Measurements from ENCODE around the gene TSSK2. TPM values are rescaled to one million over a fixed set of nuclear protein-coding genes. Genes with fewer than 3 reads are reported as not detected.

The TSSK2 gene
- total and polyA plus RNA-seq, 4 donors: 0.08 to 0.25 (median 0.08) TPM; not detected in 1

DNA sequence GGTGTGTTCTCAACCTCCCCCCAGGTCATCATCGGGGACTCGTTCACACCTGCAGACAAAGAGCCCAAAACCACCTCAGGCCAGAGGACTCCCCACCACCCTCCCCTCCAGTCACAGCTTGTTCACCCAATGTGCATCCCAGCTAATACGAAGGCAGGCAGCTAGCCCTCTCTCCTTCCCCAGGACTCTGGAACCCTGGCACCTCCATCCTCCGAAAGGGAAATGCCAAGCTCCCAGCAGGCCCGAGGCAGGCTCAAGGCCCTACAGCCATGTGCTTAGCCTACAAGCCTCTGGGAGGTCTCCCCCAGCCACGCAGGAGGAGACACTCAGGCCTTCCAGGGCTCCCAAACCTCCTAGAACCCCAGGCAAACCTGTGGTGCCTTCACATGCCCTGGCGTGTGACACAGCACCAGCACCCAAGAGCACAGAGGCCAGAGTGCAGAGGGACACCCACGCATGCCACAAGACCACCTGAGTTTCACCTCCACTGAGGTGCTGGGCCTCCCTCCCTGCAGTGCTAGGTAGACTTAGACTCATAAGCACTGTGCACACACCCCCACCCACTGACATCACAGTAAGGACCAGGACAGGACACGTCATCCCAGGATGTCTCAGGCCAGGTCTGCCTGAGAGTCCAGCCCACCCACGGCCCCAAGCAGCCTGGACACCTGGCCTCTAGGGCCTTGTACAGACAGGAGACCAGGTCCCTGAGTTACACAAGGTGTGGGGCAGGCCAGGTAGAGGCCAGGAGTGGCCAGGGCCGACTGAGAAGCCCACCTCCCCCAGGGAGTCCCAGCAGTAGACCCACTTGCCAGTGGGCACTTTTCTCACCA, 6.5 kb downstream of the TSSK2 start:
- no peak for ATAC-seq (ENCODE audit: insufficient read depth, low FRiP score)
- H3K27me3 ChIP-seq (ENCODE audit: control insufficient read depth in 3 of 3, insufficient read depth in 3 of 3, low read length in 2 of 3): no peaks in the 10 kb centered on the region
- TF ChIP-seq, protein P1, sequence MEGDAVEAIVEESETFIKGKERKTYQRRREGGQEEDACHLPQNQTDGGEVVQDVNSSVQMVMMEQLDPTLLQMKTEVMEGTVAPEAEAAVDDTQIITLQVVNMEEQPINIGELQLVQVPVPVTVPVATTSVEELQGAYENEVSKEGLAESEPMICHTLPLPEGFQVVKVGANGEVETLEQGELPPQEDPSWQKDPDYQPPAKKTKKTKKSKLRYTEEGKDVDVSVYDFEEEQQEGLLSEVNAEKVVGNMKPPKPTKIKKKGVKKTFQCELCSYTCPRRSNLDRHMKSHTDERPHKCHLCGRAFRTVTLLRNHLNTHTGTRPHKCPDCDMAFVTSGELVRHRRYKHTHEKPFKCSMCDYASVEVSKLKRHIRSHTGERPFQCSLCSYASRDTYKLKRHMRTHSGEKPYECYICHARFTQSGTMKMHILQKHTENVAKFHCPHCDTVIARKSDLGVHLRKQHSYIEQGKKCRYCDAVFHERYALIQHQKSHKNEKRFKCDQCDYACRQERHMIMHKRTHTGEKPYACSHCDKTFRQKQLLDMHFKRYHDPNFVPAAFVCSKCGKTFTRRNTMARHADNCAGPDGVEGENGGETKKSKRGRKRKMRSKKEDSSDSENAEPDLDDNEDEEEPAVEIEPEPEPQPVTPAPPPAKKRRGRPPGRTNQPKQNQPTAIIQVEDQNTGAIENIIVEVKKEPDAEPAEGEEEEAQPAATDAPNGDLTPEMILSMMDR (IDR thresholded peaks at IDR 0.05; ENCODE audit: control extremely low read depth, extremely low read depth): no peak
- H3K9ac ChIP-seq (ENCODE audit: insufficient read depth in 1 of 2, low read length in 2 of 2): no peak overlapping the region
- no peak overlapping the region for H3K4me3 ChIP-seq
- no peaks in the 10 kb centered on the region for H3K4me1 ChIP-seq (ENCODE audit: control insufficient read depth in 5 of 5, insufficient read depth in 5 of 5, low read length in 5 of 5)
- H3K9me3 ChIP-seq (ENCODE audit: control insufficient read depth in 4 of 4, insufficient read depth in 3 of 4, low read length in 3 of 4): no peaks in the 10 kb centered on the region
- 94 to 95% methylated on average over 11 of the region's 11 CpGs for WGBS, 2 donors
- DNase-seq: no peak
- H3K27ac ChIP-seq (ENCODE audit: low read depth in 1 of 2, low read length in 1 of 2): no peak overlapping the region
- peaks cover 18 to 82% (median 38%) of the 10 kb centered on the region in 4 donors for H3K36me3 ChIP-seq (ENCODE audit: control insufficient read depth in 4 of 4, insufficient read depth in 4 of 4, low read length in 4 of 4)

DNA sequence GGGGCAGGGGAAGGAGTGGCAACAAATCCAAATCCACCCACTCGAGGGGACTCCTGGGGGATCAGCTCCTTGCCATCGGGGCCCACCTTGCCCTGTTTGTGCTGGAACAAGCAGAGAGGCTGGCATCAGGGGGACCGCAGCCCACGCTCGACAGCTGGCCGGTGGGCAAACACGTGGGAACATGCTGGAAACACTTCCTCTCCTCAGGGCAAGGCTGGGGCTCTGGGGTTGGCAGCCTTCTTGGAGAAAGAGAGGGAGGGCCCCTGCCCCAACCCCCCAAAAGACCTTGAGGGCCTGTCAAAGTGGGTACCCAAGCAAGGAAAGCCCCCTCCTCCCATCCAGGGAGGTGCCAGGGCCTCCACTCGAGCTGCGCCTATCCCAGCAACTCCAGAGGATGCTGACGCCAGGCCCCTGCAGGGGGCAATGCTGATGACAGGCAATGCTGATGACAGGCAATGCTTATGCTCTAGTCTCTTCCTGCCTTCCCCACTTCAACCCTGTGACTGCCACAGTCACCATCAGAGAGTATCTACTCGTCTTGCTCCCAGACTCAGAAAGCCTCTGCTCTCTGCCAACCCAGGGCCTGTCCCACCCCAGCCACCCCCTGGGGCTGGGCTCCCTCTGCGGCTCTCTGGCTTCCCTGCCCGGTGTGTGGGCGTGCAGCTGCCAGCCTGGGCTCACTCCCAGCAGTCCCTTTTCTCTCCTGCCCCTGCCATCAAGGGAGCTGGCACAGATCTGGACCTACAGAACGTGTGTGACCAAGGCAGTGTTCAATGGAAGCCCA, 7.3 kb downstream of the TSSK2 start:
- H3K36me3 ChIP-seq (ENCODE audit: control insufficient read depth in 4 of 4, insufficient read depth in 4 of 4, low read length in 4 of 4): peaks cover 18 to 75% (median 38%) of the 10 kb centered on the region in 4 donors
- no peak overlapping the region for H3K4me3 ChIP-seq
- ATAC-seq (ENCODE audit: insufficient read depth, low FRiP score) (no peak), DNase-seq (no peak)
- peaks cover 0 to 2% (median 0%) of the 10 kb centered on the region in 5 donors for H3K4me1 ChIP-seq (ENCODE audit: control insufficient read depth in 5 of 5, insufficient read depth in 5 of 5, low read length in 5 of 5)
- no peak overlapping the region for H3K9ac ChIP-seq (ENCODE audit: insufficient read depth in 1 of 2, low read length in 2 of 2)
- no peak overlapping the region for H3K27ac ChIP-seq (ENCODE audit: low read depth in 1 of 2, low read length in 1 of 2)
- no peaks in the 10 kb centered on the region for H3K27me3 ChIP-seq (ENCODE audit: control insufficient read depth in 3 of 3, insufficient read depth in 3 of 3, low read length in 2 of 3)
- no peaks in the 10 kb centered on the region for H3K9me3 ChIP-seq (ENCODE audit: control insufficient read depth in 4 of 4, insufficient read depth in 3 of 4, low read length in 3 of 4)
- TF ChIP-seq, protein P1 (IDR thresholded peaks at IDR 0.05; ENCODE audit: control extremely low read depth, extremely low read depth): no peak
- WGBS, 2 donors: 92 to 97% methylated on average over 15 of the region's 15 CpGs

DNA sequence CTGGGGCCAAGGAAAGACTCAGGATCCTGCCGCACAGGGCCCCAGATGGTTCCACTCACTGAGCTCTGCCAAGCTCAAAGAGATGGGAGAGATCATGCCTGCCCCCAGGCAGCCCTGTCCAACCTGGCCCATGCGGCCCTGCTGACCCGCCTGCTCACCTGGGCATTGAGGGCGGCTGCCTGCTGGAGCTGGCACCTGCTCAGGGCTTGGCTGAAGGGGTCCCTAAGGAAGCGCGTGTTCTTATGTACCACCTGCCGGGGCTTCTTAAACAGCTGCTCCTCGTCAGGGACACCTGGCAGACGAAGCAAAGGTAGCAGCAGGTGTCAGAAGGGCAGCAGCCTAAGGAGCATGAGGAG, 7.9 kb downstream of the TSSK2 start:
- Histone ChIP-seq H3K27me3 (ENCODE audit: control insufficient read depth in 3 of 3, insufficient read depth in 3 of 3, low read length in 2 of 3) (no peaks in the 10 kb centered on the region), H3K4me3 (no peak overlapping the region), H3K9ac (ENCODE audit: insufficient read depth in 1 of 2, low read length in 2 of 2) (no peak overlapping the region), H3K9me3 (ENCODE audit: control insufficient read depth in 4 of 4, insufficient read depth in 3 of 4, low read length in 3 of 4) (no peaks in the 10 kb centered on the region), H3K36me3 (ENCODE audit: control insufficient read depth in 4 of 4, insufficient read depth in 4 of 4, low read length in 4 of 4) (peaks cover 15 to 70% (median 38%) of the 10 kb centered on the region in 4 donors), H3K27ac (ENCODE audit: low read depth in 1 of 2, low read length in 1 of 2) (no peak overlapping the region), H3K4me1 (ENCODE audit: control insufficient read depth in 5 of 5, insufficient read depth in 5 of 5, low read length in 5 of 5) (peaks cover 0 to 8% (median 0%) of the 10 kb centered on the region in 5 donors)
- ATAC-seq (ENCODE audit: insufficient read depth, low FRiP score) (no peak), DNase-seq (no peak)
- TF ChIP-seq, protein P1 (IDR thresholded peaks at IDR 0.05; ENCODE audit: control extremely low read depth, extremely low read depth): no peak
- WGBS, 2 donors: 94 to 96% methylated on average over 9 of the region's 9 CpGs

Measured in lung (tissue), 12 donors.